IPS DF 6.9 (cell line): ENCODE data around the gene B4GALT4.
"Not testable (repeated sequence)": the region's sequence is repeated elsewhere in the genome, so short reads cannot be mapped to it uniquely, and the experiment has no call there.

Experiments
- DNase-seq: peaks from one replicate; pipeline ENCODE4 v3.0.0-alpha.2; 2013; ENCODE audit warnings: low read depth, low spot score
- H3K27ac ChIP-seq: one replicate; pipeline ENCODE4 v1.5.1; 2013; ENCODE audit warnings: low read length, control low read depth
- H3K27me3 ChIP-seq: 2 replicates; pipeline ENCODE4 v1.6.1; 2013; ENCODE audit warnings: mild to moderate bottlenecking, low read length; ENCODE audit not compliant: control insufficient read depth, insufficient read depth
- H3K36me3 ChIP-seq: 2 replicates; pipeline ENCODE4 v1.6.1; 2013; ENCODE audit warnings: low read length; ENCODE audit not compliant: control insufficient read depth, insufficient read depth
- H3K4me1 ChIP-seq: 2 replicates; pipeline ENCODE4 v1.6.1; 2013; ENCODE audit warnings: low read length; ENCODE audit not compliant: control insufficient read depth, insufficient read depth
- H3K4me3 ChIP-seq: 2 replicates; pipeline ENCODE4 v1.5.1; 2013; ENCODE audit warnings: mild to moderate bottlenecking, low read length
- H3K9me3 ChIP-seq: 2 replicates; pipeline ENCODE4 v1.6.1; 2013; ENCODE audit warnings: low read length, inconsistent platforms; ENCODE audit not compliant: control insufficient read depth, insufficient read depth
- WGBS: extraction: QIAGEN DNeasy Blood & Tissue Kit; methylation state at CpG from one replicate; pipeline ENCODE4 v1.1.7; 2013; ENCODE audit warnings: mixed read lengths, missing lambda C conversion rate; ENCODE audit not compliant: insufficient read length, insufficient coverage; 5-methylcytosine and 5-hydroxymethylcytosine counted together

Gene B4GALT4, protein sequence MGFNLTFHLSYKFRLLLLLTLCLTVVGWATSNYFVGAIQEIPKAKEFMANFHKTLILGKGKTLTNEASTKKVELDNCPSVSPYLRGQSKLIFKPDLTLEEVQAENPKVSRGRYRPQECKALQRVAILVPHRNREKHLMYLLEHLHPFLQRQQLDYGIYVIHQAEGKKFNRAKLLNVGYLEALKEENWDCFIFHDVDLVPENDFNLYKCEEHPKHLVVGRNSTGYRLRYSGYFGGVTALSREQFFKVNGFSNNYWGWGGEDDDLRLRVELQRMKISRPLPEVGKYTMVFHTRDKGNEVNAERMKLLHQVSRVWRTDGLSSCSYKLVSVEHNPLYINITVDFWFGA

DNA sequence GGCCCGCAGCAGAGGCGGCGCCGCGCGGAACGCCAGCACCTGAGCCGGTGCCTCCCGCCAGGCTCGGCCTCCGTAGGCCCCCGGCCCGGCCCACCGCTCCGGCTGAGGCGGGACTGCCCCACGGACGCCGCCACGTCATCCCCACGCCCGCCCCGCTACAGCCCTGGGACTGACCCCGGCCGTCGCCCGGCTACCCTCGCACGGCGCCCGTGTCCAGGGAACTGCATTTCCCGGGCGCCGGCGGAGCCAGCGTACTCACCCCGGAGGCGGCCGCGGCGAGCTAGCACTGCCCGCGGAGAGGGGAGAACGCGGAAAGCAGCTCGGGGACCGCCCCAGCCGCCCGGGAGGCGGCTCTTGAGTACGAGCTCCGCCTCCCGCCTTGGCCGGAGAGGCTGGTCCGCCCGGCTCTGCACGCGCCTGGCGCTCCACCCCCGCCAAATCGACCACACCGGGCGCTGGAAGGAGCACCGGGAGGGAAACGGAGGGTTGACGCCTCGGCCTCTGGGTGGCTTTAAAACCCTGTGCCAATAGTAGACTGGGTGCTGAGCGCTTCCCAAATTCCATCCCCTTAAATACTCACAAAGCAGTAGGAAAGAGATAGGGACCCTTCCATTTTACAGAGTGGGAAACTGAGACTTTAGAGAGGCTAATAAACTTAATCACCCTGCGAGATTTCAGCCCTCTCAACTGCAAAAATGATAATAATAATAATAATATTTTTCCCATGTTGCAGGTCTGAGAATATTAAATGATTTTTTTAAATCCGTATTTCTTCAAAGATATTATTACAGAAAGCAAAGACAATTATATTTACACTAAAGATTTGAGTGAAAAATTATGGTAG is at the start of gene B4GALT4:
B4GALT4 (minus strand) TSS at position 288 of the 844 bp plus-strand sequence. CDS start 10,779 bp downstream, outside the sequence.
- peaks cover 3% of the 10 kb centered on the region for H3K36me3 ChIP-seq
- no peaks in the 10 kb centered on the region for H3K27me3 ChIP-seq
- H3K4me3 ChIP-seq: peak within 1 kb of the TSS; percentile 74
- peaks cover 2% of the 10 kb centered on the region for H3K4me1 ChIP-seq
- peak; percentile 63 for DNase-seq
- H3K9me3 ChIP-seq: no peaks in the 10 kb centered on the region
- WGBS: no CpG with 5 or more reads among the region's 70 CpGs
- no peak within 1 kb of the TSS for H3K27ac ChIP-seq

DNA sequence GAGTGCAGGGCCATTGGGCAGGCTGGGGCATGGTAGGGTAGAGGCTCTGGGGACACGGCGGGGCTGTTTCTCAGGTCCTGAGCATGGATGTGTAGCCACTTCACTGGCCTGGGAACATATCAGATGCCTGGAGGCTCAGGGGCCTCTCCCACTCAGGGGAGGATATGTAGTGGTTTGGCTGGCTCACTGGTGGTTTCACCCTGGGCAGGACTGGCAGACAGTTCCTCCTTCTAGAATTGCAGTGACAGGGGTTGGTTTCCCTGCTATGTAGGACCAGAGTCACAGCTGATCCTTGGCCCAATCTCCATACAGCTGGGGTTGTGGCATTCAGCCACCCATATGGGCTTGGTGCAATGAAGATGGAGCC is 48.7 kb upstream of the B4GALT4 start:
- WGBS: no CpG with 5 or more reads among the region's 2 CpGs
- DNase-seq: no peak
- no peaks in the 10 kb centered on the region for H3K36me3 ChIP-seq

GRCh38 chr3:119288669-119289403 is 48.2 kb upstream of the B4GALT4 start:
- H3K27ac ChIP-seq: no peak overlapping the region
- 0 out of 2 replicates have a peak, but pooled peaks cover 2% of the 10 kb centered on the region for H3K27me3 ChIP-seq
- H3K36me3 ChIP-seq: no peaks in the 10 kb centered on the region
- no peak overlapping the region for H3K4me3 ChIP-seq
- H3K9me3 ChIP-seq: no peaks in the 10 kb centered on the region
- no CpG with 5 or more reads among the region's 3 CpGs for WGBS
- H3K4me1 ChIP-seq: no peaks in the 10 kb centered on the region
- no peak for DNase-seq

More for the DNA sequence above, 48.7 kb upstream of the B4GALT4 start:
- no peaks in the 10 kb centered on the region for H3K9me3 ChIP-seq
- no peaks in the 10 kb centered on the region for H3K4me1 ChIP-seq
- H3K27ac ChIP-seq: no peak overlapping the region
- H3K4me3 ChIP-seq: no peak overlapping the region
- H3K27me3 ChIP-seq: 0 out of 2 replicates have a peak, but pooled peaks cover 2% of the 10 kb centered on the region

GRCh38 chr3:119279584-119280243 is 39.0 kb upstream of the B4GALT4 start:
- H3K4me3 ChIP-seq: no peak overlapping the region
- DNase-seq: no peak
- no CpG with 5 or more reads among the region's 5 CpGs for WGBS
- H3K9me3 ChIP-seq: peaks cover 2% of the 10 kb centered on the region
- no peak overlapping the region for H3K27ac ChIP-seq
- peaks cover 2% of the 10 kb centered on the region for H3K4me1 ChIP-seq
- no peaks in the 10 kb centered on the region for H3K36me3 ChIP-seq
- no peaks in the 10 kb centered on the region for H3K27me3 ChIP-seq

DNA sequence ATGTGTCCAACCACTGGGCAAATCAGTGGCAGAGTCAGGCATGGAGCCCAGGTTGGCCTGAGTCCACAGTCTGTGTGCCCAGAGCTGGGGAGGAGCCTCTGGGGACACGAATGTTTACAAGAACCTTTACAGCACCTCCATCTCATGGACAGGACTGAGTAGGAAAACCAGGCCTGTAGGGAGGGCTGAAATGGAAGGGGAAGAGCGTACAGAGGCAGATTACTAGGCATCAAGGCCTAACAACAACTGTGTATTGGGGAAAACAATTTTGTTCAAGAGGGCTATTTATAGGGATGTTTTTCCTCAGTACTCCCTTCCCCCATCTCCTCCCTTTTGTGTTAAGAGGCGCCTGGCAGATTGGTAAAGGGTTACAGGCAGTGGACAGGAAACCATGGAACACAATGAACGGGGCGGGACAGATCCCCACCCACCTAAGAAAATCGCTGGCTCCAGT is 38.5 kb upstream of the B4GALT4 start:
- Histone ChIP-seq H3K4me3 (no peak overlapping the region), H3K9me3 (peaks cover 2% of the 10 kb centered on the region), H3K36me3 (no peaks in the 10 kb centered on the region), H3K27me3 (no peaks in the 10 kb centered on the region), H3K27ac (no peak overlapping the region), H3K4me1 (peaks cover 2% of the 10 kb centered on the region)
- DNase-seq: no peak
- WGBS: no CpG with 5 or more reads among the region's 6 CpGs

- WGBS: no CpG with 5 or more reads among the region's 5 CpGs
- Histone ChIP-seq H3K36me3 (no peaks in the 10 kb centered on the region), H3K4me3 (no peak overlapping the region), H3K27ac (no peak overlapping the region), H3K9me3 (no peaks in the 10 kb centered on the region), H3K27me3 (no peaks in the 10 kb centered on the region), H3K4me1 (peaks cover 2% of the 10 kb centered on the region)
- DNase-seq: no peak
Observed at GRCh38 chr3:119276680-119277079, 36.0 kb upstream of the B4GALT4 start.

DNA sequence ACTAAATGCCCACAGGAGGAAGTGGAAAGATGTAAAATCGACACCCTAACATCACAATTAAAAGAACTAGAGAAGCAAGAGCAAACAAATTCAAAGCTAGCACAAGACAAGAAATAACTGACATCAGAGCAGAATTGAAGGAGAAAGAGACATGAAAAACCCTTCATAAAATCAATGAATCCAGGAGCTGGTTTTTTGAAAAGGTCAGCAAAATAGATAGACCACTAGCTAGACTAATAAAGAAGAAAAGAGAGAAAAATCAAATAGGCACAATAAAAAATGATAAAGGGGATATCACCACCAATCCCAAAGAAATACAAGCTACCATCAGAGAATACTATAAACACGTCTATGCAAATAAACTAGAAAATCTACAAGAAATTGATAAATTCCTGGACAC is 29.5 kb upstream of the B4GALT4 start:
- not testable (repeated sequence) for H3K27ac ChIP-seq, DNase-seq, H3K36me3 ChIP-seq, H3K4me3 ChIP-seq, H3K9me3 ChIP-seq, H3K27me3 ChIP-seq, H3K4me1 ChIP-seq
- WGBS: no CpG with 5 or more reads among the region's 2 CpGs

GRCh38 chr3:119261055-119261454 is 20.4 kb upstream of the B4GALT4 start:
- no CpG with 5 or more reads among the region's 6 CpGs for WGBS
- no peaks in the 10 kb centered on the region for H3K36me3 ChIP-seq
- no peaks in the 10 kb centered on the region for H3K9me3 ChIP-seq
- no peak overlapping the region for H3K27ac ChIP-seq
- DNase-seq: no peak
- H3K27me3 ChIP-seq: no peaks in the 10 kb centered on the region
- 0 out of 2 replicates have a peak, but pooled peaks cover 1% of the 10 kb centered on the region for H3K4me1 ChIP-seq
- H3K4me3 ChIP-seq: no peak overlapping the region

DNA sequence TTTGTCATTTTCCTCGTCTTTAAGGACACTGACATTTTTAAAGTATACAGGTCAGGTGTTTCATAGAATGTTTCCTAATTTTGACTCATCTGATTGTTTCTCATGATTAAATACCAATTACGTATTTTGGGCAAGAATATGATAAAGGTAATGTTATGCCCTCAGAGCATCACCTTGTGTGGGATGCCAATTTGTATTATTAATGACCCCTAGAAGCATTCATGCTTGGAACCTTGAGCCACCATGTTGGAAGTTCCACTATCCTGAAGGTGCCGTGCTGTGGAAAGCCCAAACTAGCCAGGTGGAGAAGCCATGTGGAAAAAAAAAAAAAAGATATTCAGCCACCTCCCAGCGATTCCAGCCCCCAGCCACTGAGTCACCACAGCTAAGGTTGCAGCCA is 19.1 kb upstream of the B4GALT4 start:
- H3K36me3 ChIP-seq: no peaks in the 10 kb centered on the region
- WGBS: no CpG with 5 or more reads among the region's 4 CpGs
- no peak for DNase-seq
- 0 out of 2 replicates have a peak, but pooled peaks cover 1% of the 10 kb centered on the region for H3K4me1 ChIP-seq
- H3K27ac ChIP-seq: no peak overlapping the region
- no peak overlapping the region for H3K4me3 ChIP-seq
- no peaks in the 10 kb centered on the region for H3K27me3 ChIP-seq
- H3K9me3 ChIP-seq: no peaks in the 10 kb centered on the region

DNA sequence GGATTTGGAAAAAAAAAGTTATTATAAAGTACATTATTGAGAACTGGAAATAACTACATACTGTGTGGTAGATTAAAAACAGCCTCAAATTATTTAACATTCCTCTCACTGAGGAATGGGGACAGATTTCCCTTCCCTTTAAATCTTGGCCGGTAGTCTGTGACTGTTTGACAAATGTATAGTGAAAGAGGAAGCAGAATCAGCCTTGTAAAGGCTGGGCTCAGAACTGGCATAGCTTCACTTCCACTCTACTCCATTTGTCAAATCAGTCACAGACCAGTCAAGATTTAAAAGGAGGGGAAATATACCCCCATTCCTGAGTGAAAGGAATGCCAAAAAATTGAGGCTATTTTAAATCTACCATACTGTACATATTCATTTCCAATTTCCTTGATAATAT is 18.2 kb upstream of the B4GALT4 start:
- Histone ChIP-seq H3K4me1 (0 out of 2 replicates have a peak, but pooled peaks cover 1% of the 10 kb centered on the region), H3K36me3 (no peaks in the 10 kb centered on the region), H3K4me3 (no peak overlapping the region), H3K27ac (no peak overlapping the region), H3K9me3 (no peaks in the 10 kb centered on the region), H3K27me3 (no peaks in the 10 kb centered on the region)
- DNase-seq: no peak
- WGBS: no CpG with 5 or more reads among the region's 1 CpG
